Measurements from ENCODE around the gene TNF. TPM values are rescaled to one million over a fixed set of nuclear protein-coding genes. Genes with fewer than 3 reads are reported as not detected.

The TNF gene
- total and polyA plus RNA-seq, 12 donors: 0.22 to 3.2 (median 1.0) TPM; not detected in 1

DNA sequence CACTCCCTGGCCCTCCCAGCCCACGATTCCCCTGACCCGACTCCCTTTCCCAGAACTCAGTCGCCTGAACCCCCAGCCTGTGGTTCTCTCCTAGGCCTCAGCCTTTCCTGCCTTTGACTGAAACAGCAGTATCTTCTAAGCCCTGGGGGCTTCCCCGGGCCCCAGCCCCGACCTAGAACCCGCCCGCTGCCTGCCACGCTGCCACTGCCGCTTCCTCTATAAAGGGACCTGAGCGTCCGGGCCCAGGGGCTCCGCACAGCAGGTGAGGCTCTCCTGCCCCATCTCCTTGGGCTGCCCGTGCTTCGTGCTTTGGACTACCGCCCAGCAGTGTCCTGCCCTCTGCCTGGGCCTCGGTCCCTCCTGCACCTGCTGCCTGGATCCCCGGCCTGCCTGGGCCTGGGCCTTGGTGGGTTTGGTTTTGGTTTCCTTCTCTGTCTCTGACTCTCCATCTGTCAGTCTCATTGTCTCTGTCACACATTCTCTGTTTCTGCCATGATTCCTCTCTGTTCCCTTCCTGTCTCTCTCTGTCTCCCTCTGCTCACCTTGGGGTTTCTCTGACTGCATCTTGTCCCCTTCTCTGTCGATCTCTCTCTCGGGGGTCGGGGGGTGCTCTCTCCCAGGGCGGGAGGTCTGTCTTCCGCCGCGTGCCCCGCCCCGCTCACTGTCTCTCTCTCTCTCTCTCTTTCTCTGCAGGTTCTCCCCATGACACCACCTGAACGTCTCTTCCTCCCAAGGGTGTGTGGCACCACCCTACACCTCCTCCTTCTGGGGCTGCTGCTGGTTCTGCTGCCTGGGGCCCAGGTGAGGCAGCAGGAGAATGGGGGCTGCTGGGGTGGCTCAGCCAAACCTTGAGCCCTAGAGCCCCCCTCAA is 3.1 kb upstream of the TNF start, which contains the start of gene LTA:
Gene LTA, plus strand, starts transcription at position 249 of the 871 bp plus-strand sequence. Its CDS starts 454 bp downstream, at position 703.
- Histone ChIP-seq H3K4me3 (no peak within 1 kb of the TSS), H3K36me3 (replicated peaks in 1 of 2) (no peaks in the 10 kb centered on the region), H3K27ac (no peak within 1 kb of the TSS), H3K4me1 (replicated peaks in 1 of 2) (no peaks in the 10 kb centered on the region), H3K9me3 (replicated peaks in 1 of 3) (no peaks in the 10 kb centered on the region), H3K27me3 (no peaks in the 10 kb centered on the region)
- intact Hi-C loops (cut with DNase I): no loop called here
- no peak for TF ChIP-seq POLR2A (IDR thresholded peaks at IDR 0.05)
- TF ChIP-seq, protein P1, sequence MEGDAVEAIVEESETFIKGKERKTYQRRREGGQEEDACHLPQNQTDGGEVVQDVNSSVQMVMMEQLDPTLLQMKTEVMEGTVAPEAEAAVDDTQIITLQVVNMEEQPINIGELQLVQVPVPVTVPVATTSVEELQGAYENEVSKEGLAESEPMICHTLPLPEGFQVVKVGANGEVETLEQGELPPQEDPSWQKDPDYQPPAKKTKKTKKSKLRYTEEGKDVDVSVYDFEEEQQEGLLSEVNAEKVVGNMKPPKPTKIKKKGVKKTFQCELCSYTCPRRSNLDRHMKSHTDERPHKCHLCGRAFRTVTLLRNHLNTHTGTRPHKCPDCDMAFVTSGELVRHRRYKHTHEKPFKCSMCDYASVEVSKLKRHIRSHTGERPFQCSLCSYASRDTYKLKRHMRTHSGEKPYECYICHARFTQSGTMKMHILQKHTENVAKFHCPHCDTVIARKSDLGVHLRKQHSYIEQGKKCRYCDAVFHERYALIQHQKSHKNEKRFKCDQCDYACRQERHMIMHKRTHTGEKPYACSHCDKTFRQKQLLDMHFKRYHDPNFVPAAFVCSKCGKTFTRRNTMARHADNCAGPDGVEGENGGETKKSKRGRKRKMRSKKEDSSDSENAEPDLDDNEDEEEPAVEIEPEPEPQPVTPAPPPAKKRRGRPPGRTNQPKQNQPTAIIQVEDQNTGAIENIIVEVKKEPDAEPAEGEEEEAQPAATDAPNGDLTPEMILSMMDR (IDR thresholded peaks at IDR 0.05): no peak
- WGBS, 4 donors: 79 to 89% (median 85%) methylated on average over 20 to 27 of the region's 27 CpGs
- no peak for DNase-seq

- no peak overlapping the region for H3K27ac ChIP-seq
Measured at GRCh38 chr6:31573239-31574105, 1.9 kb upstream of the TNF start.

GRCh38 chr6:31574106-31575061 is 981 bp upstream of the TNF start:
- Histone ChIP-seq H3K4me1 (replicated peaks in 1 of 2) (no peaks in the 10 kb centered on the region), H3K27ac (peak overlapping the region in 1 of 5 donors; percentile 65), H3K9me3 (replicated peaks in 1 of 3) (no peaks in the 10 kb centered on the region), H3K27me3 (no peaks in the 10 kb centered on the region), H3K4me3 (no peak overlapping the region), H3K36me3 (replicated peaks in 1 of 2) (no peaks in the 10 kb centered on the region)
- intact Hi-C loops (cut with DNase I): no loop called here
- WGBS, 4 donors: 69 to 83% (median 76%) methylated on average over 13 to 14 of the region's 14 CpGs
- TF ChIP-seq, protein P1 (IDR thresholded peaks at IDR 0.05): no peak
- no peak for TF ChIP-seq POLR2A (IDR thresholded peaks at IDR 0.05)
- DNase-seq: no peak

More at GRCh38 chr6:31573239-31574105, 1.9 kb upstream of the TNF start:
- H3K9me3 ChIP-seq (replicated peaks in 1 of 3): no peaks in the 10 kb centered on the region
- no peak overlapping the region for H3K4me3 ChIP-seq
- no peaks in the 10 kb centered on the region for H3K27me3 ChIP-seq
- TF ChIP-seq, protein P1 (IDR thresholded peaks at IDR 0.05): no peak
- TF ChIP-seq POLR2A (IDR thresholded peaks at IDR 0.05): no peak
- no peaks in the 10 kb centered on the region for H3K4me1 ChIP-seq (replicated peaks in 1 of 2)
- no peaks in the 10 kb centered on the region for H3K36me3 ChIP-seq (replicated peaks in 1 of 2)
- intact Hi-C loops (cut with DNase I): no loop called here
- 85 to 89% (median 87%) methylated on average over 9 of the region's 9 CpGs for WGBS, 4 donors
- DNase-seq: no peak
